ENCODE data around the gene BPIFB3.

GRCh38 chr20:33093074-33093473 is 39.4 kb downstream of the BPIFB3 start:
- TF ChIP-seq POLR2A (IDR thresholded peaks at IDR 0.05) (no peak), CTCF (IDR thresholded peaks at IDR 0.05 in 4 of 5, conservative IDR thresholded peaks at IDR 0.05 in 1 of 5) (no peak)

Measured in gastrocnemius medialis (tissue), 4 donors.